Activated naive CD4-positive, alpha-beta T cell treated with anti-CD3 and anti-CD28 coated beads, Interleukin-2, amount 50 U/mL, for 16 hours (primary cell): ENCODE data around the gene TARS1.

Experiments
- DNase-seq: peaks from one replicate; pipeline ENCODE4 v3.0.0-alpha.2; 2020

The TARS1 gene

DNA sequence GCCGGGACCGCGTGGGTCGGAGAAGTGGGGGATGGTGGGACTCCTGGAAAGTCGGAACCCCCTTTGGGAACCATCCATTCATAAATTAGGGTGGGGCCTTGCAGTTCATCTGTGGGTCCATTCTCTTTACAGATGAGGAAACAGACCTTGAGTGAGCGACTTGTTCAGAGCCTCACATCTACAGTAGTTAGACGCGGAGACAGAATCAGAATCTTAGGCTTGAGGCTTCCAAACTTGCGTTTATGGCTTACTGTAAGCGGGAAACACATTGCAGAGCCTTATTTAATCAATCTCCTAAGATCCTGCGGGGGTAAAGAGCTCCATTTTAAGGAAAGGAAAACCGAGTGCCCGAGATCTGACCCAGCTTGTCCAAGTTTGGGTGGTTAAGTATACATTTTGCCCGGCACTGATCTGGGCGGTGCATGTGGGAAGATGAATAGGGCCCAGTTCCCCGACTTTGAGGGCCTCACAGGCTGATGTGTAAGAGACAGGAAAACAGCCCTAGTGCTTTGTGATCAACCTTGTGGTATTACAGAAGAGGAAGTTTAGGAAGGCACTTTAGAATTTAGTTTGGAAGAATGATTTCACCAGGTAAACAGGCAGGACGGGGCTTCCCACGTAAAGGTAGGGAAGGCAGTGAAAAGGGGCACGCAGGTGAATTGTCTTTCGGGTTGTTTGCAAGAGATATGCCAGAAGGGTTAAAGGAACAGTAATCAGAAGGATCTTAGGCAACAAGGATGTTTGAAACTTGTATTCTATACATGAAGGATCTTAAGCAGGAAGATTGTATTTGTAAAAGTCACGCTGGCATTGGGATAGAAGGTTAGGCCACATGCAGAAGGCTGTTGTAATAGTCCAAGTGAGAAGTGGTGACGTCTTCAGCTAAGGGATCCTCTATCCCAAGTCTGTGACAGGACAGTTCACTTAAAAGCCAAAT, 744 bp downstream of the TARS1 start:
- DNase-seq: peak; percentile 47

DNA sequence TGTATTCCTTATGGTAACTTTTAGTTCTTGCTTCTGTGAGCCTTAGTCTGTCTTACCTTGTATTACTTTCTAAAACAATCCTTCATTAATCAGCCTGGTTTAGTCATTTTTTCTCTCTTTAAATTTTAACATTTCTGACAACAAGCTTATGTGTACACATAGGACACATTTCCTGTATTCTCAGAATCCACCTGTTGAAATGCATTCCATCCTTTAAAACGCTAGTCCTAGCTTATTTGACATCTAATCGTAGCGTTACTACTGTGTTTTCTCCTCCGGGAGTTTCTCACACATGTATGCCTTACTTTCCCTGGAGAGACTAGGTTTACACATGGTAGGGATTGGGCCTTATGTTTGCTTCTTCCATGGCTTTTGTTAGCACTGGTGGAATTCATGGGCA, 3.8 kb downstream of the TARS1 start:
- no peak for DNase-seq

DNA sequence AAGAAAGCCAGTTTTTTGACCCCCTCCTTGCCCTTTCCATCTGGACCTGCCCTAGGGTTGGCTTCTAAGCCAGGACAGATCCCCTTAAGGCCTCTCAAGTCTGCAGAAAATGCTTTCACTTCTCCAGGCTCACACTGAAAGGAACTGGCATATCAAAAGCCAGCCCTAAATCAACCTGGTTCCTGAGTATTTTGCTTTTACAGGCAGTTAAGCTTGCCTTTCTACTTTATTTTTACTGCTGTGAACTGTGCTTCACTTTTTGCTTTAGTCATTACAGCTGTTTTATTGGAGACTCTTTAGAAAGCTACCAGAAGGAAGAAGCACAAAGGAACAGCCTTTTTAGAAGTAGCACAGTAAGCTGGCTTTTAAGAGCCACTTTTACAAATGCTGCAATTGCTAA, 5.0 kb downstream of the TARS1 start:
- no peak for DNase-seq

DNA sequence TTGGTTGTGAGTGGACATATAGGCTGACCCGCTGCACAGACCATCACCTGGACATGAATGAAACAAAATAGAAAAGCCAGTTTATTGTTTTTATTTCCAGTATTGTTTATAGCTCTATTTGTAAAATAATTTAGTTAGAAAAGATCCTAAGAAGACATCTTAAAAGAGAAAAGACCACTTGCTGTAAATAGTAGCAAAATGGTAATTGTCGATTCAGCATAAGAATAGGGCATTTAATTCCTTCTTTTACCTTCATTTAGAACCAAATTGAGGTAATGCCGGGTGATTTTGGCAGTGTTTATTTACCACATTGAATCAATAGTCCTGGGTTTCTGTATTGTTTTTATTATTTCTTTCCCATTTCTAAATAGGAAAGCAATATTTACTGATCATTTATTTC, 7.4 kb downstream of the TARS1 start:
- DNase-seq: no peak

DNA sequence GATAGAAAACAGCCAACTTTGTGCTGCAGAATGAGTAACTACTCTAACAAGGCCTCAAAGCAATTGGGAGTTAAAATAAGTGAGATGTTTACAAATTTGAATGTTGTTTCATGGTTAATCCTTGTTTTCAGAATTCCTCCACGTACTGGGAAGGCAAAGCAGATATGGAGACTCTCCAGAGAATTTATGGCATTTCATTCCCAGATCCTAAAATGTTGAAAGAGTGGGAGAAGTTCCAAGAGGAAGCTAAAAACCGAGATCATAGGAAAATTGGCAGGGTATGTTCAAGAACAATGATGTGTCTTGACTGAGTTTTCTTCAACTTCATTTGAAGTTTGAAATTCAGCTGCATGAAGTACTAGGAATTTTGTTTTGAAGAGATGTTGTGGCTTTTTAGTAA, 16.4 kb downstream of the TARS1 start:
- no peak for DNase-seq

DNA sequence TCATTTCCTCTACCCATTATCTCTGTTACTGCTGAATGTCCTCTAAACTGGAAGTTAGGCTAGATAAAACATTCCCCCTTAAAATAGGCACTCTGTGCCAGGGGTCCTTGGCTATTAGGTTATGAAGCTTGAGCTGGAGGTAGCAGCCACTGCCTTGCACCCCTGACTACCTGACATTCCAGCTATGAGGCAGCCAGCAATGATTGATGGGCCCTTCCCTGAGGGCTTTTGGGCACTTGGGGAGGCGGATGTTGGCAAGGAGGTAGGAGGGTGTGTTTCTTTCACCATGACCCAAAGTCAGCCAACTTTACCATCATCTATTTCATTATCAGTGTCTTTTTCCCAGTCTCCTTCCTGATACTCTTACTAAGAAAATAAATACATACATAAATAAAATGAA, 17.1 kb downstream of the TARS1 start:
- no peak for DNase-seq

DNA sequence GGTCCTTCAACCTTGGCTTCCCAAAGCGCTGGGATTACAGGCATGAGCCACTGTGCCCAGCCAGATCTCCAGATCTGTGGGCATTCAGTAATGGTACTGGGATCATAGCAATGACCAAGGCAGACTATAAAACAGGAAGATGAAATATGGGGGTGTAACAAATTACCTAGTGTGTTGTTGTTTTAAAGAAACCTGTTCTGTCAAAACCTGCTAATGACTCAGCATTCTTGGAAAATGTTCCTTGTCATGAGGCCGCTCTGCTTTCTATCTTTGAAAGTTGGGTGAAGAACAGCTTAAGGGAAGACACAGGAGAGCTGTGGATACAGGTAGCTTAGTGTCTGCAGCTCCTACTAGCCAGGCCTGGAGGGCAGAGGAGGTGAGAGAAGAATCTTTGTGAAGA, 19.4 kb downstream of the TARS1 start:
- DNase-seq: no peak

DNA sequence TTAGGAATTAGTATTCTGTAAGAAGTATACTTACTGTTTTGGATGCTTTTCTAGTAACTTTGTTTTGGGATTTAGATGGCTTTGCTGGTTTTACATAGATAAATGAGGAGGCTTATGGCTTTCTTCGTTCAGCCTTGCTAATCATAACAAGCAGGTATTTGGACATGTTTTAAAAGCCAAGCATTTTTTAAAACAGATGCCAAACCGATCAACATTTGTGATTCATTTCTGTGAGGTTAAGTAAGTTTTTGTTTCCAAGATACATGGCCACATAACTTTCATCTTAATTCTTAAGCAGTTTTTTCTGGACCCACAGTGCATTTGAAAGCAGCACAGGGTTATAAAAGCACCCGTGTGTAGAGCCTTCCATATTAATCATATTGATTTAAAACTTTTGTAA, 21.7 kb downstream of the TARS1 start:
- no peak for DNase-seq

DNA sequence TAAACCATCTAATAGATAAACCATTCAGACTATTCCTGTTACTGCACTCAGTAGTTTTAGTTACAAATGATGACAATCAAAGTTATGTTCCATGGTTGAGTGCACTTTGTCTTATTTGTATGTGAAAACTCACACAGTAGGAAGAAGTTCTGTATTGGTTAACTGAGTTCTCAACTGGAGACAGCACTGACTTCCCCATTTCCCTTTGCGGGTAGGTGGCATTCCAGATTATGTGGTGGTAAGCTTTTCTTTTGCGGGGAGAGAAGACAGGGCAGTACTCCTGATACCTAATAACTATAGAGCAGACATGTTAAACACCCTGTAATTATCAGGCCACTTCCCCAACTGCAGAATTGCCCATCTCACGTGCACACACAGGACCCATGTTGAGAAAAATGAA, 24.4 kb downstream of the TARS1 start:
- no peak for DNase-seq

DNA sequence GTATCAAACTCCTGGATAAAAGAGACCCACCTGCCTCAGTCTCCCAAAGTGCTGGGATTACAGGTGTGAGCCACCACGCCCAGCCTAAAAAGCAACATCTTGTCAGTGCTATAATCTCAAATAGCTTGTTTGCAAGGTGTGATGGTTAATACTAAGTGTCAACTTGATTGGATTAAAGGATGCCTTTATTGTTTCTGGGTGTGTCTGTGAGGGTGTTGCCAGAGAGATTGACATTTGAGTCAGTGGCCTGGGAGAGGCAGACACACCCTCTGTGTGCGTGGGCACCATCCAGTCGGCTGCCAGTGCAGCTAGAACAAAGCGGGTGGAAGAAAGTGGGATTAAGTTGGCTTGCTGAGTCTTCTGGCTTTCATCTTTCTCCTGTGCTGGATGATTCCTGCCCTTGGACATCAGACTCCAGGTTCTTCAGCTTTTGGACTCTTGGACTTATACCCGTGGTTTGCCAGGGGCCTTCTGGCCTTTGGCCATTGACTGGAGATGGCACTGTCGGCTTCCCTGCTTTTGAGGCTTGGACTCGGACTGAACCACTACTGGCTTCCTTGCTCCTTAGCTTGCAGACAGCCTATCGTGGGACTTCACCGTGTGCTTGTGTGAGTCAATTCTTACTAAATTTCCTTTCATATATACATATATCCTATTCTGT, 28.1 kb downstream of the TARS1 start:
- no peak for DNase-seq

DNA sequence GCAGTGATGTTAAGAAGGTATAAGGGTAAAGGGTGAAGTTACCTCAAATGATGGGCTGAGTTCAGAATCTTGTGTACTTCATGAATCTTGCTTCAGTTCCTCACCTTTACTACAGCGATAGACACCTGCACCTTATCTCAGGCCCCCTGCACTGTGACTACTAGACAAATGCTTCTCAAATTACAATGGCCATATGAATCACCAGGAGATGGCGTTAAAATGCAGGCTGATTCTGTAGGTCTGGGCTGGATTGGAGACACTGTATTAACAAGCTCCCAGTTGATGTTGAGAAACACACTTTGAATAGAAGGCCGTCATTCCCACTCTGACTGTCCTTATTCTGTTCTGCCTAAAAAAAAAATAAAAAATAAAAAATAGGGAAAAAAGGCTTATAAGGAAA, 29.8 kb downstream of the TARS1 start:
- DNase-seq: no peak

DNA sequence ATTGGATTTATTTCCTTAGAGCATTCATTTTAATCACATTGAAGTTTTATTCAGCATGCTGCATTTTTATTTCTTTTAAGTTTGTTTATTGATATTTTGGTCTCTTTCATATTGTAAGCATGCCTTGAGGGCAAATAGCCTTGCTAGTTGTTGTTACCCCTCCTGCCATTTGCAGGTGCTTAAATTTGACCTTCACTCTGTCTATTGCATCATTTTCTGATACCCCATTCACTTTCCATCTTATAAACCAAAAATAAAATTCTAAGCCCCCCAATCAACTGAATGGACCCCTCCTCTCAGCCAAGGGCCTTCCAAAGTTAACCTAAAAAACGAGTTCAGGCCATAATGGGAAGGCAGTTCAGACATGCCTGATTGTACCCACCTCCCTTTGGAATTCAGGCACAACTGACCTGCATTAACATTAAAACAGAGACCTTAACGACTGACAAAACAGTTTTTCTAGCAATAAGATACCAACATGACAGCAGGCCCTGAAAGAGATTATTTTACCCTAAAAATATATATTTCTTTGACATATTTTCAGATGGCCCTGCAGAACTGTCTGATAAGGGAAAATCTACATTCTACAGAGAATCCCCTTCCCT, 32.1 kb downstream of the TARS1 start:
- DNase-seq: no peak

DNA sequence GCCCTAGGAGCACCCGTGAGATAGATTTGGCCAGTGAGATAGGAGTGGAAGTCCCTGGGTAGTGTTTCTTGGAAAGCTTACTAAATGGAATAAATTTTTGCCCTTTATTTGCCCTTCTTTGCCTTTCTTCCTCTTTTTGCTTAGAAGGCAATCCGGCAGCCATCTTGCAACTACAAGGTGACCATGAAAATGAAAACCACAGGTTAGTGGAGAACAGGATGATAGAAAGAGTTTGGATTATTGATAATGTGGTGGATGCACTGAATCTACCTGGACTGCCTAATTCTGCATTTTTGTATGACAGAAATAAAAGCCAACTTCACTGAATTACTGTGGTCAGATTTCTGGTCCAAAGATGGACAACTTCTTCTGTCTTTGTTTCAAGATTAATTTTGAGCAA, 33.2 kb downstream of the TARS1 start:
- DNase-seq: no peak

DNA sequence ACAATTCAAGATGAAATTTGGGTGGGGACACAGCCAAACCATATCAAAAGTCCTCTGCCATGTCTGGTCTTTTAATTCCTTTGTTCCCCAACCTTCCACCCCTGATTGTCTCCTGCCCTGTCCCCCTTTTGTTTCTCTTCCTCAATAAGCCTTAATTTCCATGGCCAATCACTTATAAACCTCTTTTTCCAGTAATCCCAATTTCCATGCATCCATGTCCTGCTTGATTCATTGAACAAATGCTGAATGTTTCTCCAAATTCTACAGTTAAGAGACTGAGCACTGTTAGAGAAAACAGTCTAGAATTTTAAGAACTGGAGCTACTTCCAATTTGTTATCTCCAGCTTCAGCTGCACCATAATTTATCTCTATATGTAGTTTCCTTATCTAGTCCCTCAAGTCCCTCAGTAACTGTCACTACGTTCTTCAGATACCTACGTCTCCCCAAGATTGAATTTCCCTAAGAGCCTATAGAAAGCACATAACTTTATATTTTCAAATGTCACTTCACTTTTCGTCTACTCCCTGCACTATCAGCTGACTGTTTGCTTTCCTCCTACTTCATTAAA, 34.2 kb downstream of the TARS1 start:
- DNase-seq: no peak

DNA sequence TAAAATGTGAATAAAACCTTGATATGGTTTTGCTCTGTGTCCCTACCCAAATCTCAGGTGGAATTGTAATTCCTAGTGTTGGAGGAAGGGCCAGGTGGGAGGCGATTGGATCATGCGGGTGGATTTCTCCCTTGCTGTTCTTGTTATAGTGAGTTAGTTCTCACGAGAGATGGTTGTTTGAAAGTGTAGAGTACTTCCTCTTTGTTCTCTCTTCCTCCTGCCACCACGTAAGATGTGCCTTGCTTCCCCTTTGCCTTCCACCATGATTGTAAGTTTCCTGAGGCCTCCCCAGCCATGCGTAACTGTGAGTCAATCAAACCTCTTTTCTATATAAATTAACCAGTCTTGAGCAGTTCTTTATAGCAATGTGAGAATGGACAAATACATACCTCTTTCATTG, 34.9 kb downstream of the TARS1 start:
- DNase-seq: no peak

DNA sequence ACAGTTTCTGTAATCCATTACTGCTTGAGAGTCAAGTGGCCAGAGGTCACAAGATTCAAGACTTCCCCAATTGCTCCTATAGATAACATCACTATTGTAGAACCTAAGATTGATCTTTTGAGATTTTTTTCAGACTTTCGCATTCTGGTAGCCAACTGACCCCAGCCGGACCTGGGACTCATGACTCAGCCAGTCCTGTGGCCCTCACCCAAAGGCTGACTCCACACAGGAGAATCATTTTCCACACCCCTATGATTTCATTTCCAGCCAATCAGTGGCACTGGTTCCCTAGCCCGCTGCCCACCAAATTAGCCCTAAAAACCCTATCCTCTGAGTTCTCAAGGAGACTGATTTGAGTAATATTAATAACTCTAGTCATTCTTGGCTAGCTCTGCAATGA, 36.2 kb downstream of the TARS1 start:
- DNase-seq: no peak

DNA sequence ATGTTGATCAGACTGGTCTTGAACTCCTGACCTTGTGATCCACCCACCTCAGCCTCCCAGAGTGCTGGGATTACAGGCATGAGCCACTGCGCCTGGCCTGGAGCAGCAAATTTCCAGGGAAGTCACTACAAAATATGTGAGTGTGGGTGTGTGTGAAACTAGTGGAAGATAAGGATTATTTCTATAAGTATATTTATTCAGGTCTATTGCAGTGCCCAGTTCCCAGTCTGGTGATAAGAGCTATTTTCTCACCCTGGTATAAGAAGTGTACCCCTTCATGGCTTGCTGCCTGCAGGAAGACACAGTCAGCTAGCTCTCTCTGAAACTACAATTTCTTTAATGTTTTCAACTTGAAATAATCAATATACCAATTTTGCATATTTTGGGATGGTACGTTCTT, 37.1 kb downstream of the TARS1 start:
- DNase-seq: no peak

DNA sequence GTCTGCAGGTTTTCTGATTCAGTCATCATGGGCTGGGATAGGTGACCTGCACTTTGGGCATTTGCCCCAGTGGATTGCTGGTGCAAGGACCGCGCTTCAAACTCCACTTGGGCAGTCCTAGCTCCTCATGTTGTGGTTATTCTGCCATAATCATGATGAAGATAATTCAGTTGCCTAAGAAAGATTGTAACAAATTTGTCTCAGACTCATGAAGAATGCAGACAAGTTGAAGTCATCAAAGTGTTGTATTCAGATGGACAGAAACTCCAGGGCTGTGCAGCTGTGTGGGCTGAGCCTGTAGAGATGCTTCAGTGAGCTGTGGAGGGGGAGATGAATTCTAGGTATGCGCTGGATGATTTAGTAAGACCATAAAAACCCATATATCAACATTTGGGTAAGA, 38.5 kb downstream of the TARS1 start:
- no peak for DNase-seq

DNA sequence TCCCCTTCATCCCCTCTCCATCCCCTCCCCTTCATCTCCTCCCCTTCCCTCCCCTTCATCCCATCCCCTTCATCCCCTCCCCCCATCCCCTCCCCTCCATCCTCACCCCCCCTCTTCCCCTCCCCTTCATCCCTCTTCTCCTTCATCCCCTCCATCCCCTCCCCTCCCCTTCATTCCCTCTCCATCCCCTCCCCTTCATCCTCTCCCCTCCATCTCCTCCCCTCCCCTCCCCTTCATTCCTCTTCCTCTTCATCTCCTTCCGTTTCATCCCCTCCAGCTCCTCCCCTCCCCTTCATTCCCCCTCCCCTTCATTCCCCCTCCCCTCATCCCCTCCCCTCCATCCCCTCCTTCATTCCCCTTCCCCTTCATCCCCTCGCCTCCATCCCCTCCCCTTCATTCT, 40.1 kb downstream of the TARS1 start:
- no peak for DNase-seq

DNA sequence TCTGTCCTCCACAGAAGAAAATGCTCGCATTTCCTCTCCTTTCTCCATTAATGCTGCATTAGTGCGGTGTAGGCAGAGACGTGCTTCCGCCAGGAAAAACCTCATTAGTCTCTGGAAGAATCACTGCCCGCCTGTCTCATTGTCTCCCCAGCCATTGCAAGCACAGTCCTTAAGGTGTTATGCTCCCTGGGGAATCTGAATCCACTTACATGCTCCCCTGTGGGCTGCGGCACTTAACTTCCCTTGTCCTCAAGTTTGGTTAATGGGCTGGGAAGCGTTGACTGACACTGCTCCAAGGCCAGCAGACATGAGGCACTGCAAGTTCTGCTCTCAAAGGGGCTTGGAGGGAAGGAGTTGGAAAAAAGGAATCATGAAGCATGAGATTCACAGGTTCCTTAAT, 41.6 kb downstream of the TARS1 start:
- no peak for DNase-seq

DNA sequence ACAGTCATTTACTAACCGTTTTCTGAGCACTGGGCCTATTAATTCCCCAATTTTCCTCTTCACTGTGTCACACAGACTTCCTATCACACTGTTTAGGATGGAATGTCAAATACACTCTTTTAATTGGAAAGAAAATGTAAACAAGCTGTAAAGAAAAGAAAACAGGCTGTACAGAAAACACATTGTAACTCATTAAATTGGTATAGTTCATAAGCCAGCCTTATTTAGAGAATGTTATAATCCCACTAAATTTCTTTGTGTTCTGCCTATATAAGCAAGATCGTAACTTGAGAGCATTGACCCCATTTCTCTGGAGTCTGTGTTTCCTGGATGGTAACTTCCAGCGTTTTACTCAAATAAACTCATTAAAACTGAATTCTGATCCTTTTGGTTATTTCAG, 46.5 kb downstream of the TARS1 start:
- DNase-seq: no peak

DNA sequence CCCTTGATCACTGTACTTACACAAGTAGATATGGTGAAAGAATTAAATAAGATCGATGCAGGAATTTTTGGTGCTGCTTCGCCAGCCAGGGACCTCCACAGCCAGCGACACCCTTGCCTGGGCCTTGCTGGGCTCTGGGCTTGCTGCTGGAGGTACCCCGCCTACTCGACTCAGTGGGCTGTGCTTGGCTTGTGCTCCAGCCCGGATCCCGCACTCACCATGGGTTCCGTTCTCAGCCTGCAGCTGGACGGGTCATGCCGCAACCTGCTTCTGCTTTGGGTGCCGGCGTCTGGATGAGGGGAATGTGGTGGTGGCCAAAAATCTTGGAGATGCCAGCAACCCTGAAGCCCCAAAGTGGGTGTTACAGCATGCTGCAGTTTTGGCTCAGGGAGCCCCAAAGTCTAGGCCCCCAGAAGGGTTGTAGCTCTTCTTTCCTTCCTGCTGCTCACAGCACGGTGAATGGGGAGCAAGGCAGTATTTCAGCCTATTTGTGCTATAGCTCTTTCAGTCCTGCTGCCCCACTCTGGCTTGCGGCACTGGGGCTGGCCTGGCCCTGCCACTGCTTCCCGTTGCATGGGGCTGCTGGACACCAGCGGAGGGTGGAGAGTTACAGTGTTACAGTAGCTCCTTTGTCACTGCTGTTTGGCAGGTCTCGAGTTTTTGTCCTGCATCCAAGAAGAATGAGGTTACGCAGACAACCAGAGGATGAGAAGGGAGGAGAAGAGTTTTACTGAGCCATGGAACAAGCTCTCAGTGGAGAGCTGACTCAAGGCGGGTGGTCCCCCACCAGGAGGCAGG, 48.0 kb downstream of the TARS1 start:
- no peak for DNase-seq

DNA sequence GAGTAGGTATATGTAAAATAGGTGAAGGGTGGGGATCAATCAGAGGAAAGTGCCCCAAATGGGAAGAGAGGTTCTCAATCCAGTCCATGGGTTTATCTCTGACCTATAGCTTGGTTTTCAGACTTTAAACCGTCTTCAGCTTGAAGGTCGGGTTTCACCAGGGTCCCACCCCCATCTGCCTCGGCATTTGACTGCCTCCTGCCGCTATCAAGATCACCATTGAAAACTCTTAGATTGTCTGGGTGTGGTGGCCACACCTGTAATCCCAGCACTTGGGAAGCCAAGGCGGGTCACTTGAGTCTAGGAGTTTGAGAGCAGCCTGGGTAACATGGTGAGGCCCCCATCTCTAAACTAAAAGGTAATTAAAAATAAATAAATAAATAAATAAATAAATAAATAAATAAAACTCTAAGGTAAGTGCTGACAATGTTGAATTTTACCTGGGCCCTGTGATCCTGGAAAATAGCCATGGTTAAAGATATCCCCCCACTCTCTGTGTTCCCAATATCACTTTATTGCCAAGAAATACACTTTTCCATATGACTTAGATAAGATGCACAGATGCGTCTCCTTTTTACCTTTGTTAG, 48.8 kb downstream of the TARS1 start:
- no peak for DNase-seq
